ENCODE data around the gene HCST. TPM values are rescaled to one million over a fixed set of nuclear protein-coding genes. Genes with fewer than 3 reads are reported as not detected.
"Not testable (repeated sequence)": the region's sequence is repeated elsewhere in the genome, so short reads cannot be mapped to it uniquely, and the experiment has no call there.

Gene HCST
- total RNA-seq, 3 donors from 2014 or later, result 4.6 to 8.2 (median 7.9) TPM

GRCh38 chr19:35868172-35868822 lies 34.0 kb upstream of the HCST start, which contains the start of gene APLP1:
Gene APLP1, plus strand, starts transcription at chr19:35868574. Its CDS starts 63 bp downstream, at chr19:35868637.
- H3K36me3 ChIP-seq (ENCODE audit: low read depth), result no peaks in the 10 kb centered on the region

GRCh38 chr19:35868823-35869326 lies 33.5 kb upstream of the HCST start:
- ATAC-seq (peak; percentile 9), DNase-seq (no peak)
- no peak for TF ChIP-seq CTCF (IDR thresholded peaks at IDR 0.05)
- Histone ChIP-seq H3K36me3 (ENCODE audit: low read depth) (no peaks in the 10 kb centered on the region), H3K4me3 (no peak overlapping the region), H3K9me3 (no peaks in the 10 kb centered on the region), H3K4me1 (ENCODE audit: low read depth) (peaks cover 18% of the 10 kb centered on the region)
- intact Hi-C loops (cut with DNase I, micrococcal nuclease), result no loop called here

More at GRCh38 chr19:35868172-35868822, 34.0 kb upstream of the HCST start, which contains the start of gene APLP1:
- ATAC-seq, result peak; percentile 85
- H3K4me1 ChIP-seq (ENCODE audit: low read depth), result peaks cover 18% of the 10 kb centered on the region
- intact Hi-C loops (cut with DNase I, micrococcal nuclease), result no loop called here
- H3K4me3 ChIP-seq, result no peak within 1 kb of the TSS
- TF ChIP-seq CTCF (IDR thresholded peaks at IDR 0.05), result no peak
- peak in 2 of 3 donors; percentile 68 to 76 for DNase-seq
- H3K9me3 ChIP-seq, result no peaks in the 10 kb centered on the region

- DNase-seq, result peak; percentile 71 to 81 (median 75)
- no peak overlapping the region for H3K4me3 ChIP-seq
- no peaks in the 10 kb centered on the region for H3K36me3 ChIP-seq (ENCODE audit: low read depth)
- peaks cover 18% of the 10 kb centered on the region for H3K4me1 ChIP-seq (ENCODE audit: low read depth)
- intact Hi-C loops (cut with DNase I, micrococcal nuclease), result no loop called here
- H3K9me3 ChIP-seq, result no peaks in the 10 kb centered on the region
- ATAC-seq, result peak; percentile 83
- no peak for TF ChIP-seq CTCF (IDR thresholded peaks at IDR 0.05)
These were observed 32.8 kb upstream of the HCST start for GRCh38 chr19:35869327-35870123.

- intact Hi-C loops (cut with DNase I, micrococcal nuclease); H3K4me3 ChIP-seq; H3K9me3 ChIP-seq; H3K36me3 ChIP-seq (ENCODE audit: low read depth); ATAC-seq: not testable (repeated sequence)
- DNase-seq, result peak in 1 of 3 donors; percentile 18
- peaks cover 18% of the 10 kb centered on the region for H3K4me1 ChIP-seq (ENCODE audit: low read depth)
These were observed 32.1 kb upstream of the HCST start for GRCh38 chr19:35870124-35870736.

GRCh38 chr19:35870798-35871197 lies 31.5 kb upstream of the HCST start:
- Histone ChIP-seq H3K36me3 (ENCODE audit: low read depth) (no peaks in the 10 kb centered on the region), H3K4me1 (ENCODE audit: low read depth) (peaks cover 18% of the 10 kb centered on the region), H3K9me3 (no peaks in the 10 kb centered on the region), H3K4me3 (no peak overlapping the region)
- intact Hi-C loops (cut with DNase I, micrococcal nuclease), result no loop called here
- no peak for TF ChIP-seq CTCF (IDR thresholded peaks at IDR 0.05)
- ATAC-seq (no peak), DNase-seq (no peak)

Measured in mucosa of descending colon (tissue), 3 donors.